Spleen (tissue), 11 donors: ENCODE measurements around the gene IMPA2. TPM values are rescaled to one million over a fixed set of nuclear protein-coding genes. Genes with fewer than 3 reads are reported as not detected.

Source experiments
- DNase-seq: peaks from one replicate; pipeline ENCODE4 v3.0.0-alpha.2; 2020
- H3K27ac ChIP-seq, 8 donors: fragments of 200-600 bp; sonication (generic) in 7 of 8; 1 replicate in 4 of 8; 2 replicates in 4 of 8; pipeline versions ENCODE4 v1.5.0 to v1.8.0; 2016 to 2021; ENCODE audit warnings: inconsistent platforms in 4 of 8, mild to moderate bottlenecking in 4 of 8, moderate library complexity in 1 of 8
- H3K27me3 ChIP-seq, 7 donors: fragments of 200-600 bp; sonication (generic) in 6 of 7; replicated peaks in 1 of 7; 1 replicate in 4 of 7; 2 replicates in 3 of 7; pipeline versions ENCODE4 v1.5.0 to v1.8.0; 2016 to 2021; ENCODE audit warnings: inconsistent platforms in 3 of 7, mild to moderate bottlenecking in 1 of 7
- H3K36me3 ChIP-seq, 6 donors: fragments of 200-600 bp; sonication (generic) in 5 of 6; 1 replicate in 4 of 6; 2 replicates in 2 of 6; pipeline versions ENCODE4 v1.5.0 to v1.8.0; 2016 to 2021; ENCODE audit warnings: inconsistent platforms in 2 of 6
- H3K4me1 ChIP-seq, 6 donors: fragments of 200-600 bp; sonication (generic) in 5 of 6; 1 replicate in 3 of 6; 2 replicates in 3 of 6; pipeline versions ENCODE4 v1.5.0 to v1.8.0; 2016 to 2021; ENCODE audit warnings: inconsistent platforms in 3 of 6
- H3K4me3 ChIP-seq, 8 donors: fragments of 200-600 bp; sonication (generic) in 7 of 8; 1 replicate in 4 of 8; 2 replicates in 4 of 8; pipeline versions ENCODE4 v1.5.0 to v1.8.0; 2016 to 2021; ENCODE audit warnings: inconsistent platforms in 4 of 8, mild to moderate bottlenecking in 4 of 8, moderate library complexity in 2 of 8
- H3K9me3 ChIP-seq, 8 donors: fragments of 200-600 bp; sonication (generic) in 7 of 8; 1 replicate in 4 of 8; 2 replicates in 4 of 8; pipeline versions ENCODE4 v1.5.0 to v1.8.0; 2016 to 2021; ENCODE audit warnings: inconsistent platforms in 4 of 8
- POLR2A ChIP-seq, 3 donors: fragments of 450-650 bp; IDR thresholded peaks; one replicate each; pipeline ENCODE4 v1.5.1; 2017; ENCODE audit warnings: antibody characterized with exemption in 3 of 3, mild to moderate bottlenecking in 1 of 3
- POLR2AphosphoS5 ChIP-seq, 3 donors: sonication (generic); formaldehyde crosslinking; IDR thresholded peaks; one replicate each; pipeline ENCODE4 v1.5.1; 2017; ENCODE audit warnings: antibody characterized with exemption in 3 of 3
- WGBS, 5 donors: extraction: QIAGEN DNeasy Blood & Tissue Kit in 3 of 5; methylation state at CpG; one replicate each; pipeline versions ENCODE4 v1.1.5 to v1.1.7; 2013 to 2018; 5-methylcytosine and 5-hydroxymethylcytosine counted together
- intact Hi-C: fragments of 100-400 bp; cut with DNase I; formaldehyde crosslinking; loops from one replicate; pipeline ENCODE4 v1.15.0; 2023; ENCODE audit warnings: low total_unique reads
- polyA plus RNA-seq, 3 donors: library from polyadenylated mRNA; stranded (reverse); fragments of 200-250 nt; gene quantifications; one replicate each; pipeline ENCODE4 v1.2.1, GENCODE V29; 2013
- total RNA-seq, 7 donors: library from RNA; depleted of rRNA in 3 of 7; stranded (reverse); fragments of >200 nt in 3 of 7; fragmentation: NEBNext Ultra II Directional in 4 of 7; extraction: Animal tissue kit (Norgen Biotek cat#: 25700) in 4 of 7; gene quantifications; one replicate each; pipeline versions ENCODE4 v1.1.0 to v1.2.1, GENCODE V29; 2016 to 2021
- TF ChIP-seq, protein P1 (sequence below), 11 experiments: fragments of 200-600 bp in 7 of 11; fragments of 450-650 bp in 4 of 11; sonication (generic) in 4 of 11; IDR thresholded peaks in 8 of 11; conservative IDR thresholded peaks in 3 of 11; 1 replicate in 7 of 11; 2 replicates in 4 of 11; pipeline versions ENCODE4 v1.4.0 to v1.8.0; 2016 to 2021; ENCODE audit warnings: antibody characterized with exemption in 11 of 11, inconsistent platforms in 4 of 11, mild to moderate bottlenecking in 1 of 11
- donor health status: healthy with polysubstance abuse.
- donor health status: DM: no; HTN: no; CAD: no; lungs with moderate emphysema.
- donor health status: DM: no; HTN: no; CAD: no.
- donor health status: Bipolar disorder and iron deficiency.
- donor health status: healthy.
- donor health status: DM: no; HTN: no; CAD: no.
- donor health status: DM: yes; HTN: yes; CAD: no.

IMPA2 gene
- total and polyA plus RNA-seq, 10 donors = 11.1 to 60.7 (median 32.9) TPM

GRCh38 chr18:11976315-11977152 lies 4.8 kb upstream of the IMPA2 start:
- intact Hi-C loops = no loop called here
- no peaks in the 10 kb centered on the region for H3K9me3 ChIP-seq
- no peak overlapping the region for H3K27ac ChIP-seq
- TF ChIP-seq POLR2A (IDR thresholded peaks at IDR 0.05) (no peak), POLR2AphosphoS5 (IDR thresholded peaks at IDR 0.05) (no peak)
- TF ChIP-seq, protein P1, sequence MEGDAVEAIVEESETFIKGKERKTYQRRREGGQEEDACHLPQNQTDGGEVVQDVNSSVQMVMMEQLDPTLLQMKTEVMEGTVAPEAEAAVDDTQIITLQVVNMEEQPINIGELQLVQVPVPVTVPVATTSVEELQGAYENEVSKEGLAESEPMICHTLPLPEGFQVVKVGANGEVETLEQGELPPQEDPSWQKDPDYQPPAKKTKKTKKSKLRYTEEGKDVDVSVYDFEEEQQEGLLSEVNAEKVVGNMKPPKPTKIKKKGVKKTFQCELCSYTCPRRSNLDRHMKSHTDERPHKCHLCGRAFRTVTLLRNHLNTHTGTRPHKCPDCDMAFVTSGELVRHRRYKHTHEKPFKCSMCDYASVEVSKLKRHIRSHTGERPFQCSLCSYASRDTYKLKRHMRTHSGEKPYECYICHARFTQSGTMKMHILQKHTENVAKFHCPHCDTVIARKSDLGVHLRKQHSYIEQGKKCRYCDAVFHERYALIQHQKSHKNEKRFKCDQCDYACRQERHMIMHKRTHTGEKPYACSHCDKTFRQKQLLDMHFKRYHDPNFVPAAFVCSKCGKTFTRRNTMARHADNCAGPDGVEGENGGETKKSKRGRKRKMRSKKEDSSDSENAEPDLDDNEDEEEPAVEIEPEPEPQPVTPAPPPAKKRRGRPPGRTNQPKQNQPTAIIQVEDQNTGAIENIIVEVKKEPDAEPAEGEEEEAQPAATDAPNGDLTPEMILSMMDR (IDR thresholded peaks at IDR 0.05 in 8 of 11, conservative IDR thresholded peaks at IDR 0.05 in 3 of 11) = no peak
- no peaks in the 10 kb centered on the region for H3K36me3 ChIP-seq
- DNase-seq = no peak
- H3K4me3 ChIP-seq = no peak overlapping the region
- H3K27me3 ChIP-seq = no peaks in the 10 kb centered on the region
- peaks cover 0 to 27% (median 9%) of the 10 kb centered on the region in 6 donors for H3K4me1 ChIP-seq
- 91 to 96% (median 91%) methylated on average over 13 of the region's 13 CpGs for WGBS, 5 donors

DNA sequence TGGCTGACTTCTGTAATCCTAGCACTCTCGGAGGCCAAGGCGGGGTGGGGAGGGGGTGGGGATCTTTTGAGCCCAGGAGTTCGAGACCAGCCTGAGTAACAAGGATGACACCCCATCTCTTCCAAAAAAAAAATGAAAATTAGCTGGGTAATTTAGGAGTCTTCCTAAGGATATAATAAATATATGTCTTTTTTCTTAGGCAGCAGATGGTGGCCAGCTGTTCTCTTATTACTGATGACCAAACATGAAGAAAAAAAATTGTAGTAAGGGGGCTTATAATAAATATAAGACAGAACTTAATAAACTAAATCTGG lies 4.2 kb upstream of the IMPA2 start:
- Histone ChIP-seq H3K4me3 (no peak overlapping the region), H3K27me3 (no peaks in the 10 kb centered on the region), H3K27ac (no peak overlapping the region), H3K9me3 (no peaks in the 10 kb centered on the region), H3K4me1 (peaks cover 0 to 33% (median 13%) of the 10 kb centered on the region in 6 donors), H3K36me3 (no peaks in the 10 kb centered on the region)
- WGBS, 5 donors = 78 to 96% (median 83%) methylated on average over 3 of the region's 3 CpGs
- no peak for TF ChIP-seq POLR2A (IDR thresholded peaks at IDR 0.05)
- TF ChIP-seq, protein P1 (IDR thresholded peaks at IDR 0.05 in 8 of 11, conservative IDR thresholded peaks at IDR 0.05 in 3 of 11) = no peak
- no peak for TF ChIP-seq POLR2AphosphoS5 (IDR thresholded peaks at IDR 0.05)
- intact Hi-C loops = no loop called here
- no peak for DNase-seq

GRCh38 chr18:11978956-11979355 lies 2.4 kb upstream of the IMPA2 start:
- 88 to 93% (median 91%) methylated on average over 4 of the region's 4 CpGs for WGBS, 5 donors
- H3K4me1 ChIP-seq = peaks cover 10 to 47% (median 31%) of the 10 kb centered on the region in 6 donors
- TF ChIP-seq, protein P1 (IDR thresholded peaks at IDR 0.05 in 8 of 11, conservative IDR thresholded peaks at IDR 0.05 in 3 of 11) = no peak
- TF ChIP-seq POLR2A (IDR thresholded peaks at IDR 0.05) = no peak
- TF ChIP-seq POLR2AphosphoS5 (IDR thresholded peaks at IDR 0.05) = no peak
- intact Hi-C loops = no loop called here
- H3K9me3 ChIP-seq = no peaks in the 10 kb centered on the region
- no peaks in the 10 kb centered on the region for H3K36me3 ChIP-seq
- H3K4me3 ChIP-seq = no peak overlapping the region
- no peaks in the 10 kb centered on the region for H3K27me3 ChIP-seq
- no peak overlapping the region for H3K27ac ChIP-seq
- no peak for DNase-seq

DNA sequence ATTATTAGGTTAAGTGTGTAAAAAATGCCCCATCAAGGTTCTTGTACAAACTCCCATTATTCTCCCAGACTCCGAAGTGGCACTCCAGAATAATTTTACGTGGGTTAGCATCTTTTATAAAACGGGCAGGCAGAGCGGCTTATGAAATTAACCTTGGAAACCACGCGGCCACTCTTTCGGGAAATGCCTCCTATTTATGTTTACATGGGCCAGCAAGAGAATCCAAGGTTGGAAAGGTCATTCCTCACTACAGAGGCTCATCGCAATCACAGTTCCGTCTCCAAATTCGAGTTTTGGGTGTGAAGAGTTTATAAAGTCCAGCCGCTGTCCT lies 1.2 kb upstream of the IMPA2 start:
- no peaks in the 10 kb centered on the region for H3K36me3 ChIP-seq
- H3K4me3 ChIP-seq = peak overlapping the region in 7 of 8 donors; percentile 70 to 97 (median 89)
- no peak for DNase-seq
- H3K27ac ChIP-seq = peak overlapping the region; percentile 39 to 97 (median 93)
- no peaks in the 10 kb centered on the region for H3K27me3 ChIP-seq
- intact Hi-C loops = loop anchor here (5.0 kb wide), 1 partner anchor 33 kb away; no protein-coding TSS in a partner anchor
- peaks cover 10 to 55% (median 33%) of the 10 kb centered on the region in 6 donors for H3K4me1 ChIP-seq
- no peaks in the 10 kb centered on the region for H3K9me3 ChIP-seq
- 9 to 16% (median 12%) methylated on average over 11 of the region's 11 CpGs for WGBS, 5 donors
- TF ChIP-seq POLR2A (IDR thresholded peaks at IDR 0.05) (no peak), POLR2AphosphoS5 (IDR thresholded peaks at IDR 0.05) (no peak)
- TF ChIP-seq, protein P1 (IDR thresholded peaks at IDR 0.05 in 8 of 11, conservative IDR thresholded peaks at IDR 0.05 in 3 of 11) = no peak
